AG09319 (cell line): Measurements from ENCODE around the gene NPHP4.
"Not testable (repeated sequence)": the region's sequence is repeated elsewhere in the genome, so short reads cannot be mapped to it uniquely, and the experiment has no call there.

Experiments
- DNase-seq: peaks from one replicate; pipeline ENCODE4 v3.0.0-alpha.2; 2010; ENCODE audit warnings: low read depth; ENCODE audit errors: extremely low read depth
- CTCF ChIP-seq: IDR thresholded peaks from 2 replicates; pipeline ENCODE4 v1.5.1; 2011; ENCODE audit warnings: low read depth, mild to moderate bottlenecking, inconsistent platforms, low read length, moderate library complexity

Gene NPHP4

GRCh38 chr1:5858844-5859407 lies 133.3 kb downstream of the NPHP4 start:
- no peak for DNase-seq
- no peak for TF ChIP-seq CTCF

GRCh38 chr1:5858246-5858645 lies 134.0 kb downstream of the NPHP4 start:
- no peak for TF ChIP-seq CTCF
- DNase-seq, result no peak

GRCh38 chr1:5857508-5858090 lies 134.6 kb downstream of the NPHP4 start:
- no peak for DNase-seq
- TF ChIP-seq CTCF, result no peak

- DNase-seq, result no peak
- TF ChIP-seq CTCF, result no peak
Observed at GRCh38 chr1:5857011-5857410, 135.2 kb downstream of the NPHP4 start.

GRCh38 chr1:5856246-5856815 lies 135.9 kb downstream of the NPHP4 start:
- no peak for TF ChIP-seq CTCF
- DNase-seq, result no peak

GRCh38 chr1:5855196-5855897 lies 136.9 kb downstream of the NPHP4 start:
- TF ChIP-seq CTCF, result no peak
- DNase-seq, result no peak

- no peak for TF ChIP-seq CTCF
- DNase-seq, result no peak
Observed at GRCh38 chr1:5854754-5855153, 137.5 kb downstream of the NPHP4 start.

- DNase-seq, result not testable (repeated sequence)
Observed at GRCh38 chr1:5853858-5854257, 138.4 kb downstream of the NPHP4 start.
